GM19193 (cell line): ENCODE data around the gene GRIN2A.

Experiments used
- POLR2A ChIP-seq: IDR thresholded peaks from 4 replicates; pipeline ENCODE4 v1.6.1; 2011; ENCODE audit not compliant: insufficient read depth, insufficient read length; ENCODE audit errors: extremely low read depth

GRIN2A gene

DNA sequence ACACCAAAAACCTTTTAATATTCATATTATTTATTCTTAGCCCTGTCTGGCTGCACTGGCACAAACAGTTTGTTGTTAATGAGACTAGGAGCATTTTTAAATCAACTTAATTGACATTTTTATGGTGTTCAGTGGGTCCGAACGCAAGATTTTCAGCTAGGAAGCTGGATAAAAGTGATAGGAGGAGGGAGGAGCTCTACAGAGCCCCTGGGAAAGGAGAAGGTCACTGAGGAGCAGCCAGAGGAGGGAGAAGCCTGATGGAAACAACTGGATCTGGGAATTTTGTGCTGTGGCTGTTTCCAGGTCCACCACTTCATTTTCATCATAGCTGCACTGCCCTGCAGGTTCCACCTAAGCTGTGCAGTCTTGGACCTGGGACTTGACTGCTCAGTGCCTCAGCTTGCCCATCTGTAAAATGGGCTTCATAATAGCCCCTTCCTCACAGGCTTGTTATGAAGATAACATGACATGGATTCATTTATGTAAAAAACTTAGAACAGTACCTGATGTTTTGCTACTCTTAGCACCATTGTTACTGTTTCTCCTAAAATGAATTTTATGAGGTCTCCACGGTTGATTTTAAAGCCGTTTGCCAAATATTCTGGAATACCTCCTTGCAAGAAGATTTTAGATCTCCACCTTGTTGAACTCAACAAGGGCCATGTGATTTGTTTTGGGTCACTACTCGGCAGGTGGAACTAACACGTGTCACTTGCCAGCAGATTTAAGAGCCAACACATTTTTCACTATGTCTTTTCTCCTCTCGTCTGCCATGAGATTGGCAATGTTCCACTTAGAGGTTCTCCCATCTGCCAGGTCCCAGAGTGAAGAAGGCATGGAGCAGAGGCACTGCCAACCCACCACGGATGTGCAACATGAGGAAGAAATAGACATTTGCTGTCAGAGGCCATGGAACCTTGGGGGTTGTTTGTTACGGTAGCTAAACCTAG, 18.7 kb upstream of the GRIN2A start:
- TF ChIP-seq POLR2A, result no peak

DNA sequence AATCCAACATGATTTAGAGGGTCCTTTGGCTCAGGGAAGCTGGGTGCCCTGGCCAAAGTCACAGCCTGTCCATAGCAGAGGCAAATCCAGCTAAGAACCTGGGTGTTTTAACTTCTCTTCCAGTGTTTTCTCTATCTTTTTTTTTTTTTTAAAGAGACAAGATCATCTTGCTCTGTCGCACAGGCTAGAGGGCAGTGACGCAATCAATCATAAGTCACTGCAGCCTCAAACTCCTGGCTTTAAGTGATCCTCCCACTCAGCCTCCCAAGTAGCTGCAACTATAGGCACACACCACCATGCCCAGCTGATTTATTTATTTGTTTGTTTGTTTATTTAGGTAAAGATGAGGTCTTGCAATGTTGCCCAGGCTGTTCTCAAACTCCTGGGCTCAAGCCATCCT, 14.8 kb upstream of the GRIN2A start:
- no peak for TF ChIP-seq POLR2A

DNA sequence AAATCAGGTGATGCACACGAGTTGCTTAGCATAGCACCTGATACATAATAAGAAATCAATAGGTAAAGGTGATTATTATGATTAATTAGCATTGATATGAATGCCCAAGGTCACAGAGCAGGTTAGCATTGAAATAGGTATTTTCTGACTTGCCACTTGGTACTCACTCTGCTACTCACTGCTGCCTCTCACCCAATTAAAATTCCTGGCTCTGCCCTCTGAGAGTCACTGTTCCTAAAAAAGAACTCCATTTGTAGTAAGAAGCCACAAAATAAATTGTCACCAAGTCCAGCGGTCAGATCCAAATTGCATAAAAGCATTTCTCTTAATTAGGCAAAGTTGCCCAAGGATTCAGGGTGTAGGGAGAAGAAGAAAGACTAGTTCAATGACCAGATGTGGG, 8.9 kb upstream of the GRIN2A start:
- TF ChIP-seq POLR2A, result no peak

DNA sequence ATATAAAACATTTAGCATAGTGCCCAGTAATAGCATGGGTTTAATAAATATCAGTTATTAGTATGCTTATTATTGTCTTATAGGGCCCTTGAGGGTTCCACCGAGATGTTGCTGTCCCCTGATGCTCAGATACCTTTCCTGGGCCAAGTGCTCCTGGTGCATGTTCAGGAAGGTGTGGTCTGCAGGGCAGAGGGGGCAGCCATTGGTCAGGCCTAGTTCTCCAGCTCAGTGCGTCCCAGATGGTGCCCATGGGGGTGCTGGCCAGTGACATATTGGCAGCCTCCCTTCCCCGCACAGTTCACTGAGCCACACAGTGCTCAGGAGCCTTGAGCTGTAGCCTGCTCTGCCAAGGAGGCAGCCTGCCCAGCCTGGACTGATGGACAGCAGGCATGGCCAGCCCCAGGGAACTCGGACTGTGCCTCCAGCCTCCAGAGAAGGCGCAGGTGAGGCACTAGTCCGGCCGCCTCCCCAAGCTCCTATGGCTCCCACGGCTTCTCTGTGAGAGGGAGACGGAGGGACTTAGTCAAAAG, 7.7 kb upstream of the GRIN2A start:
- no peak for TF ChIP-seq POLR2A

- no peak for TF ChIP-seq POLR2A
These were observed 6.0 kb upstream of the GRIN2A start for GRCh38 chr16:10188236-10188635.

- no peak for TF ChIP-seq POLR2A
These were observed 749 bp downstream of the GRIN2A start for GRCh38 chr16:10181196-10182162.

GRCh38 chr16:10180771-10181163, 1.5 kb downstream of the GRIN2A start:
- no peak for TF ChIP-seq POLR2A

DNA sequence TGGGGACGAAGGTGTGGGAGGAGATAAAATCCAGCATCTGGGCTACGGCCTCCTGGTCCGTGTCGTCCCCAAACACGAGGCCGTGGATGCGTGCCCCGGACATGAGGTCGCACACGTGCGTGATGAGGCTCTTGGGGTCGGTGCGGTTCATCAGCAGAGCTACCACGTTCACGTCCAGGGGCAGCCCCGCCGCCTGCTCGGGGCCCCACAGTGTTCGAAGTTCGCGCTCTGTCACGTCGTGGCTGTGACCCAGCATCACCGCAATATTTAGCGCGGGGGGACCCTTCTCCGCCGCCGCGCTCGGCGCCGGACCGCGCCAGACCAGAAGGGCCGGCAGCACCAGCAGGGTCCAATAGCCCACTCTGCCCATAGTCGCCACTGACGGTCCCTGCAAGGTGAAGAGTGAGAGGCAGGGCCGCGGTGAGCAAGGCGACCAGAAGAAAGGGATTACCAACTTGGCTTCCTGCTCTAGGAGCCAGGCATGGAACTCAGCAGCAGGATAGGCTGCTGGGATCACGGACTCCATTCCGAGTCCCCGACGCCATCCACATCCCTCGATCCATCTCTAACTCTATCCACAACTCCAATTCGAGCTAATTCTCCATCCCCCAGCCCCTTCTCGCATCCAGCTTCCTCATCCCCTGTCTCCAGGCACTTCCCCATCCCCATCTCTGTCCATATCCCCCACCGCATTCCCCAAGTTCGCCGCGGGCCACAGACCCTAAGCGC, 2.0 kb downstream of the GRIN2A start:
- no peak for TF ChIP-seq POLR2A

DNA sequence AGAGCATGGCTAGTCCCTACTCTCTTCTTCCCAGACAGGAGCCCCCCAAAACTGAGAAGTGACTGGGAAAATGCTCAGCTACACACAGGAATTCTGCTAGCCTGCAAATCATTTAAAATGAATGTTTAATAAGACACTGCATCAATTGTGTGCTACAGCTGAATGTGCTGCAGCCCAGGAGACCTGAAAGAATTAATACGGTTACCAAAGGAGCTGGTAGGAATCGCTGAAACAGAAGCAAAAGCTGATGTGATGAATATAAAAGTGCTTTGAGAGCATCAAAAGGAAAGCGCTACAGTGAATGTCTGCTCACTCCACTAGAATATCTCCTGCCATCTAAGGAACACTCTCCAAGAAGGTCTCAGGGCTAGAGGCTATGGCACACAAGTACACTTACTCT, 3.7 kb downstream of the GRIN2A start:
- no peak for TF ChIP-seq POLR2A

DNA sequence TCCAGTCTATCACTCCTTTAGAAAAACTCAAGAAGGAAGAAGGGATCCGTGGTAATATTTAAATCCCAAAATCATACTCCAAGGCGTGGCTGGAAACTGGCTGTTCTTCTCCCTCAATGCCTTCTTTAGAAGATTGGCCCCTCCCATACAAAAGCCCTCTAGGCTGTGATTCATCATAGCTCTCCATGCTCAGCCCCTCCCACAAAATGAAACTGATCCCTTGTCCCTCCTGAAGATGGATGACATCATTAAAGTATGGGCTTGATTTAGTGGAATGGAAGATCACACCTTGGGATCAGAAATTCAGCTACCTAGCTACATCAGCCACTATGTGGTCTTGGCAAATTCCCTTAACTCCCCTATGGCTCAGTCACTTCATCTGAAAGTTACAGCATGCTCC, 4.1 kb downstream of the GRIN2A start:
- no peak for TF ChIP-seq POLR2A

DNA sequence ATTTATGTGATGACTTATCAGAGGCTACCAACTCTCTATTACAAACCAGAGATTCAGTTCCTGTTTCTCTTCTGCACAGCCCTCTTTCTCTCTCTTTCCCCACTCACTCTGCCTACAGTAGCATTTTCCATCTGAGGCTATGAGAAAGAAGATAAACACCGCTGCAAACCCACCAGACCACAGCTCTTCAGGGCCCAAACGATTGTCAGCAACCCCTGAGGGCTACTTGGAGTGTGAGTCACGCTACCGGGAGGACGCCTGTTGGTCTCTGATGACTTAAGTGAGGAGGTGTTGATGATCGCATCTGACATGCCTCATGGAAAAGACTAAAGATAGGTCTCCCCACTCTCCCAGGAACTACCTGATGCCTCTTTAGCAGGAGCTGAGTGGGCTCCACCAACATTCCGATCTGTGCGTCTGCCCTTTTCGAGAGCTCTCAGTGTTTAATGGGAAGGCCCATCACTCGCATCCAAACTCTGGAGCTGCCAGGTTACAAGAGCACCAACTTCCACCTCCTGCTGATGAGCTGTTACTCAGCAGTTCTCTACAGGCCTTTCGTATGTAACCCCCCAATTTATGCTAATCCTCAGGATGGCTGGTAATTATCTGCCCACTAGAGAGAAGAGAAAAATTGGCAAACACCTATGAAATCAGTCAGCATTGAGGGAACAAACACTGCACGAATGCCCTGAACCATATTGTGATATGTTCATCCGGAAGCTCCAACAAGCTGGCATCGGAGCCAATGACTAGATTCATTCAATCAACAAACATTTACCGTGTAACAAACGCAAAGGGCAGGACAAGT, 9.2 kb downstream of the GRIN2A start:
- no peak for TF ChIP-seq POLR2A

- TF ChIP-seq POLR2A, result no peak
These were observed 11.0 kb downstream of the GRIN2A start for GRCh38 chr16:10171221-10171620.

DNA sequence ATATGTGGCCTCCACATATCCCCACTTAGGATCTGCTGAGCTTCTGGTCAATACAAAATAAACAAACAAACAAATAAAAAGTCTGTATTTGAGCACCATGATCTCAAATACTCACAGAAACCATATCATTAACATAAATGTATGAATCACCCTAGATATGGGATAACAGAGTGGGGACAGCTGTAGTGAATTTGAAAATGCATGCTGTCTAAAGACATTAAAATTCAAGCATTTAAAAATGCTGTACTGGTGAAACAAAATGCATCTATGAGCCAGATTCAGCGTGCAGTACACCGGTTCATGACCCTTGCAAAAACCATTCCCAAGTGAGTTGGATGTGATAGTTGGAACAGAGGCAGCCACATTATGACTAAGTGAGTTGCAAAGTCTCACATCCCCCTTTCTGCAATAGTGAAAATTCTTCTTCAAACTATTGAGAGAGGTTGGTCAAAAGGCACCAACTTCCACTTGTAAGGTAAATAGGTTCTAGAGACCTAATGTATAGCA, 12.3 kb downstream of the GRIN2A start:
- no peak for TF ChIP-seq POLR2A

- no peak for TF ChIP-seq POLR2A
These were observed 13.2 kb downstream of the GRIN2A start for GRCh38 chr16:10169031-10169430.
